Pancreas (tissue), 10 donors: Measurements from ENCODE around the gene ALX4. TPM values are rescaled to one million over a fixed set of nuclear protein-coding genes. Genes with fewer than 3 reads are reported as not detected.

Experiments
- ATAC-seq, 4 donors: fragments of 200-7000 bp; cut with Tn5 transposase; one replicate each; pipeline versions ENCODE4 v1.8.0 to v1.9.1; 2020; ENCODE audit warnings: mild to moderate bottlenecking in 4 of 4, moderate library complexity in 4 of 4
- DNase-seq, 6 donors: peaks; one replicate each; pipeline ENCODE4 v3.0.0-alpha.2; 2020
- FAIRE-seq: peaks from 2 replicates; lab custom pipeline; 2012; peaks lifted over from hg19 to GRCh38; lab: Jason Lieb, UNC
- H3K27ac ChIP-seq, 4 donors: fragments of 200-600 bp; sonication (generic); 1 replicate in 3 of 4; 2 replicates in 1 of 4; pipeline versions ENCODE4 v1.5.0 to v1.8.0; 2020
- H3K27me3 ChIP-seq, 4 donors: fragments of 200-600 bp; one replicate each; pipeline ENCODE4 v1.8.0; 2021
- H3K36me3 ChIP-seq, 3 donors: fragments of 200-600 bp; sonication (generic) in 1 of 3; one replicate each; pipeline versions ENCODE4 v1.5.0 to v1.8.0; 2020 to 2021
- H3K4me1 ChIP-seq, 3 donors: fragments of 200-600 bp; one replicate each; pipeline ENCODE4 v1.8.0; 2021
- H3K4me3 ChIP-seq, 4 donors: fragments of 200-600 bp; sonication (generic) in 2 of 4; one replicate each; pipeline versions ENCODE4 v1.5.0 to v1.8.0; 2020 to 2021
- H3K9me3 ChIP-seq, 4 donors: fragments of 200-600 bp; one replicate each; pipeline ENCODE4 v1.8.0; 2021
- CTCF ChIP-seq, 4 donors: fragments of 200-600 bp; sonication (generic) in 3 of 4; IDR thresholded peaks; one replicate each; pipeline versions ENCODE4 v1.5.0 to v1.8.0; 2021; ENCODE audit warnings: antibody characterized with exemption in 4 of 4
- WGBS, 2 donors: extraction: QIAGEN DNeasy Blood & Tissue Kit; methylation state at CpG; one replicate each; pipeline ENCODE4 v1.1.7; 2013; 5-methylcytosine and 5-hydroxymethylcytosine counted together
- intact Hi-C, 3 donors: fragments of 100-400 bp; cut with DNase I; formaldehyde crosslinking; loops; one replicate each; pipeline versions ENCODE4 v1.11.1 to v1.14.2; 2022
- polyA plus RNA-seq, 2 donors: library from polyadenylated mRNA; stranded (reverse); fragments of 200-250 nt; gene quantifications; one replicate each; pipeline ENCODE4 v1.2.3, GENCODE V29; 2013
- total RNA-seq, 6 donors: library from RNA; stranded (reverse); fragmentation: NEBNext Ultra II Directional in 4 of 6; extraction: Animal tissue kit (Norgen Biotek cat#: 25700) in 4 of 6; gene quantifications; one replicate each; pipeline versions ENCODE4 v1.2.1 to v1.2.4, GENCODE V29; 2021 to 2023
- donor health status: healthy with polysubstance abuse.
- donor health status: DM: no; HTN: no; CAD: no; lungs with moderate emphysema.
- donor health status: DM: no; HTN: no; CAD: no.
- donor health status: control.
- donor health status: control.
- donor health status: Bipolar disorder and iron deficiency.
- donor health status: DM: yes; HTN: yes; CAD: no.
- donor health status: DM: no; HTN: no; CAD: no.
- donor health status: DM: no; HTN: no; CAD: no.
- donor health status: DM: yes; HTN: yes; CAD: no.

The ALX4 gene
- total and polyA plus RNA-seq, 8 donors: 0.02 to 0.04 (median 0.03) TPM; not detected in 5

- Histone ChIP-seq H3K36me3 (no peaks in the 10 kb centered on the region), H3K4me1 (no peaks in the 10 kb centered on the region), H3K4me3 (no peak overlapping the region), H3K27me3 (no peaks in the 10 kb centered on the region), H3K27ac (no peak overlapping the region), H3K9me3 (no peaks in the 10 kb centered on the region)
- no peak for TF ChIP-seq CTCF (IDR thresholded peaks at IDR 0.05)
- intact Hi-C loops: no loop called here
- 93 to 94% methylated on average over 6 of the region's 6 CpGs for WGBS, 2 donors
- FAIRE-seq (no peak), ATAC-seq (no peak), DNase-seq (no peak)
Measured at GRCh38 chr11:44250421-44250820, 59.5 kb downstream of the ALX4 start.

DNA sequence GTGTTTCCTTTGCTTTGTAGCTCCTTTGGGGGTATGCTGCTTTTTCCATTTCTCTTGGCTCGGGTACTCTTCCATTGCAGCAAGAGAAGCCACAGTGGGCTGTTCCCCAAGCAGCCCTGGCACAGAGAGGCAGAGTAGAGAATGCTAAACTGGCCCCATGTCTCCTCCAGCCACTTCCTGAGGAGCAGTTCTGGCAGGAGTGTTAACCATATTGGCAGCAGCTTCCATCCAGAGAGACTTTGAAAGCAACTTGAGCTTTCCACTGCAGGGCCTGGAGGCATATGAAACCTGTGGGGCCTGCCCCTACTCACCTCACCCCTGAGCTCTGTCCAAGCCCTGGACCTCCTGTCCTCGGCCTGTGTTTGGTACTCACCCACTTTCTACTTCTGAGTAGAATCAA lies 61.8 kb downstream of the ALX4 start:
- Histone ChIP-seq H3K4me1 (peaks cover 0 to 4% (median 0%) of the 10 kb centered on the region in 3 donors), H3K27ac (no peak overlapping the region), H3K36me3 (no peaks in the 10 kb centered on the region), H3K4me3 (no peak overlapping the region), H3K27me3 (no peaks in the 10 kb centered on the region), H3K9me3 (no peaks in the 10 kb centered on the region)
- TF ChIP-seq CTCF (IDR thresholded peaks at IDR 0.05): no peak
- no peak for FAIRE-seq
- no peak for DNase-seq
- intact Hi-C loops: no loop called here
- no peak for ATAC-seq
- 96 to 97% methylated on average over 2 of the region's 2 CpGs for WGBS, 2 donors

- no peak overlapping the region for H3K27ac ChIP-seq
- FAIRE-seq: no peak
- peaks cover 0 to 5% (median 0%) of the 10 kb centered on the region in 3 donors for H3K4me1 ChIP-seq
- WGBS, 2 donors: 74 to 80% methylated on average over 6 of the region's 6 CpGs
- H3K4me3 ChIP-seq: no peak overlapping the region
- no peak for DNase-seq
- no peaks in the 10 kb centered on the region for H3K9me3 ChIP-seq
- intact Hi-C loops: no loop called here
- no peak for TF ChIP-seq CTCF (IDR thresholded peaks at IDR 0.05)
- H3K36me3 ChIP-seq: no peaks in the 10 kb centered on the region
- ATAC-seq: no peak
- H3K27me3 ChIP-seq: no peaks in the 10 kb centered on the region
Measured at GRCh38 chr11:44247508-44247907, 62.4 kb downstream of the ALX4 start.

GRCh38 chr11:44246726-44247125 lies 63.2 kb downstream of the ALX4 start:
- WGBS, 2 donors: 73 to 80% methylated on average over 4 of the region's 4 CpGs
- TF ChIP-seq CTCF (IDR thresholded peaks at IDR 0.05): no peak
- Histone ChIP-seq H3K4me1 (peaks cover 0 to 5% (median 0%) of the 10 kb centered on the region in 3 donors), H3K9me3 (no peaks in the 10 kb centered on the region), H3K27me3 (no peaks in the 10 kb centered on the region), H3K36me3 (no peaks in the 10 kb centered on the region), H3K27ac (no peak overlapping the region), H3K4me3 (no peak overlapping the region)
- peak in 1 of 4 donors; percentile 32 for ATAC-seq
- no peak for FAIRE-seq
- intact Hi-C loops: no loop called here
- no peak for DNase-seq

- ATAC-seq (no peak), DNase-seq (no peak), FAIRE-seq (no peak)
- Histone ChIP-seq H3K4me3 (no peak overlapping the region), H3K4me1 (peaks cover 0 to 5% (median 0%) of the 10 kb centered on the region in 3 donors), H3K36me3 (no peaks in the 10 kb centered on the region), H3K9me3 (no peaks in the 10 kb centered on the region), H3K27me3 (no peaks in the 10 kb centered on the region), H3K27ac (no peak overlapping the region)
- no peak for TF ChIP-seq CTCF (IDR thresholded peaks at IDR 0.05)
- 91 to 94% methylated on average over 8 of the region's 8 CpGs for WGBS, 2 donors
- intact Hi-C loops: no loop called here
Measured at GRCh38 chr11:44244639-44245310, 65.2 kb downstream of the ALX4 start.
